Kidney glomerular epithelial cell (primary cell): Measurements from ENCODE around the gene ZNRF1.
"Not testable (repeated sequence)": the region's sequence is repeated elsewhere in the genome, so short reads cannot be mapped to it uniquely, and the experiment has no call there.

ENCODE experiments used
- DNase-seq: peaks from one replicate; lab custom pipeline; 2025; lab: John Stamatoyannopoulos, UW

ZNRF1 gene

GRCh38 chr16:75002474-75002873 is 3.6 kb downstream of the ZNRF1 start:
- no peak for DNase-seq

- no peak for DNase-seq
Measured at GRCh38 chr16:75003931-75004330, 5.1 kb downstream of the ZNRF1 start.

DNA sequence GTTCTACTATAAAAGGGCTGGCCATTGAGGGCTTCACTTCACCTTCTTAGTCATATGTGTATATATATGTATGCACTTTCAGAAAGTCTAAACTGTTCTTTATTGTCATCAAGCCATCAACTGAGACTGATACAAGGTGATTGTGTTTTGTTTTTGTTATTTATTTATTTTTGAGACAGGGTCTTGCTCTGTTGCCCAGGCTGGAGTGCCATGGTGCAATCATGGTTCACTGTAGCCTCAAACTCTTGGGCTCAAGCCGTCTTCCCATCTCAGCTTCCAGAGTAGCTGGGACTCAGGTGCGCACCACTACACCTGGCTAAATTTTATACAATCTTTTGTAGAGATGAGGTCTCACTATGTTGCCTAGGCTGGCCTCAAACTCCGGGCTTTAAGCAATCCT is 5.6 kb downstream of the ZNRF1 start:
- DNase-seq: no peak

DNA sequence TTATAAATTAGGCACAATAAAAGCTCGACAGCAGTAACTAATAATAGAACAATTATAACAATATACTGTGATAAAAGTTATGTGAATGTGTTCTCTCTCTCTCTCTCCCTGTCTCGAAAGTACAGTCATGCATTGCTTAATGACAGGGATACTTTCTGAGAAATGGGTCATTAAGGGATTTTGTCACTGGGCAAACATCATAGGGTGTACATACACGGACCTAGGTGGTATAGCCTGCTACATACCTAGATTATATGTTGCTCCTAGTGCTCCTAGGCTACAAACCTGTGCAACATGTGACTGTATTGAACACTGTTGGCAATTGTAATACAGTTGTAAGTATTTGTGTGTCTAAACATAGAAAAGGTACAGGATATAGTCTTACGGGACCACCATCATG is 6.9 kb downstream of the ZNRF1 start:
- DNase-seq: no peak

GRCh38 chr16:75007443-75007842 is 8.6 kb downstream of the ZNRF1 start:
- no peak for DNase-seq

GRCh38 chr16:75010427-75010826 is 11.6 kb downstream of the ZNRF1 start:
- DNase-seq: no peak

GRCh38 chr16:75011634-75012307 is 12.9 kb downstream of the ZNRF1 start:
- DNase-seq: peak; percentile 70

- DNase-seq: no peak
Measured at GRCh38 chr16:75012380-75013081, 13.7 kb downstream of the ZNRF1 start.

GRCh38 chr16:75013123-75013522 is 14.3 kb downstream of the ZNRF1 start:
- DNase-seq: not testable (repeated sequence)

- no peak for DNase-seq
Measured at GRCh38 chr16:75014318-75014717, 15.5 kb downstream of the ZNRF1 start.

DNA sequence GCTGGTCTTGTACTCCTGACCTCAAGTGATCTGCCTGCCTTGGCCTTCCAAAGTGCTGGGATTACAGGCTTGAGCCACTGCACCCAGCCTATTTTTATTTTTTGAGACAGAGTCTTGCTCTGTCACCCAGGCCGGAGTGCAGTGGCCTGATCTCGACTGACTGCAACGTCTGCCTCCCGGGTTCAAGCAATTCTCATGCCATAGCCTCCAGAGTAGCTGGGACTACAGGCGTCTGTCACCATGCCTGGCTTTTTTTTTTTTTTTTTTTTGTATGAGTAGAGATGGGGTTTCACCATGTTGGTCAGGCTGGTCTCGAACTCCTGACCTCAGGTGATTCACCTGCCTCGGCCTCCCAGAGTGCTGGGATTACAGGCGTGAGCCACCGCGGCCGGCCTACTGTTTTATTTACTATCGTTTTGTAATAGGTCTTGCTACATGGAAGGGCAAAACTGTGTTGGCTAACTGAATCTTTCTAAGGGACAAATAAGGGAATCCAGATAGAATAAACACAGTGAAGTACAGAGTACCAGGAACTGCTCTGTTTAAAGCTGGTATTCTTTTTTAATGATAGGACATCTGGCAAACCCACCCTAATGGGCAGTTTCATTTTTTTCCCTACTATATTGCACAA is 17.7 kb downstream of the ZNRF1 start:
- DNase-seq: not testable (repeated sequence)

DNA sequence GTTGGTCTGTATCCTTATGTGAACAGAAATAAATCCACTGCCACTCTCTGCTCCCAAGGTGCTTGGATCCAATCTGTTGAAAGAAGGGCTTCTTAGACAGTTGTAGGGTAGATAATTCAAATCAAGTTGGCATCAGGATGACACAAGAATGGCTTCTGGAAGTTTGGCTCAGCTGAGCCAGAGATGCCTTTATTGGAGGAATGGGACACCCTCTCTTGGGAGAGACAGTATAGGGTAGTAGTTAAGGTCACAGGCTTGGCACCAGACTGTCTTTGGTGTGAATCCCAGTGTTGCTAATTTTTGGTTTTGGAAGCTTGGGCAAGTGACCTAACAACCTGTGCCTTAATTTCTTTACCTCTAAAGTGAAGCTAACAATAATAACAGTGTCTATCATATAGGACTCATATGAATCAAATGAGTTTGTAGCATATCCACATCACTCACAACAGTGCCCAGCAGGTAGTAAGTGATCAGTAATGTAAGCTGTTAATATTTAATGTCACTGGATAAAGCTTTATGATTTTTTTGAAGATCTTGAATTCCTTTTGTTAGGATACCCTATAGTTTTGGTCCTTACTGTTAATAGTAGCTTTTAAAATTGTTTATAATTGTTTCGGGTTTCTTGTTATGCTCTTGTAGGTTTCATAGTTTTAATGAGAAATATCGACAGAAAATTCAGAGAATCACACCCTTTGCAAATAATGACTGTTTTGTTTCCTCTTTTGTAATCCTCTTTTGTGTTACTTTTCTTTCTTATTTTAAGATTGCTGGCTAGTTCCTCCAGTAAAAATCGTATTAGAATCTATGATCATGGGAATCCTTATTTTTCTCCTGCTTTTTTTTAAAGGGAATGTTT is 19.1 kb downstream of the ZNRF1 start:
- no peak for DNase-seq

- DNase-seq: no peak
Measured at GRCh38 chr16:75019007-75019406, 20.2 kb downstream of the ZNRF1 start.

DNA sequence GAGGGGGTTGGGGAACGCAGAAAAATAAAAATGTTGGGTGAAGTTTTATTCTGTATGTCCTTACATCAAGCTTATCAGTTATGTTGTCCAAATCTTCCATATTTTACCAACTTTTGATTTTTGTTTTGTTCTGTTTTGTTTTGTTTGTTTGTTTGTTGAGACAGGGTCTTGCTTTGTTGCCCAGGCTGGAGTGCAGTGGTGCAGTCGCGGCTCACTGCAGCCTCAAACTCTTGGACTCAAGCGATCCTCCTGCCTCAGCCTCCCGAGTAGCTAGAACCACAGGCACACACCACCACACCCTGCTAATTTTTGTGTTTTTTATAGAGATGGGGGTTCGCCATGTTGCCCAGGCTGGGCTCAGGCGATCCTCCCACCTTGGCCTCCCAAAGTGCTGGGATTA is 20.8 kb downstream of the ZNRF1 start:
- DNase-seq: no peak

- DNase-seq: no peak
Measured at GRCh38 chr16:75021410-75021809, 22.6 kb downstream of the ZNRF1 start.

- DNase-seq: no peak
Measured at GRCh38 chr16:75022567-75022966, 23.7 kb downstream of the ZNRF1 start.

DNA sequence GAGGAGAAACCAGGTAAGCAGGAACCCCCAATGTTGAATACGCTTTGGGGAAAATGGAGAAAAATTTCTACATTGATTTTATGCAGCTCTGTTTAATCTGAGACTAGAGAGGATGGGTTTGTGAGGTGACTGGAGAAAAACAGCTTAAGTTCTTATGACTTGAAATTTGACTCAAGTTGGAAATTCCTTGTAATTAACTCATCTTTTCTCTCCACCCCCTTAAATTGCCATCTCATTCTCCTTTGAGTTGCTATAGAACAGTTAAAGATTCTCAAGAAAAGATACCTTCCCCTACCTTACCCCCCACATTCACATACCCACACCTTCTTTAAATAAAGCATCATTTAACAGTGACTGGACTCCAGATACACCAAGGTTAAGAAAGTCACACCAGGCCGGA is 24.2 kb downstream of the ZNRF1 start:
- no peak for DNase-seq

DNA sequence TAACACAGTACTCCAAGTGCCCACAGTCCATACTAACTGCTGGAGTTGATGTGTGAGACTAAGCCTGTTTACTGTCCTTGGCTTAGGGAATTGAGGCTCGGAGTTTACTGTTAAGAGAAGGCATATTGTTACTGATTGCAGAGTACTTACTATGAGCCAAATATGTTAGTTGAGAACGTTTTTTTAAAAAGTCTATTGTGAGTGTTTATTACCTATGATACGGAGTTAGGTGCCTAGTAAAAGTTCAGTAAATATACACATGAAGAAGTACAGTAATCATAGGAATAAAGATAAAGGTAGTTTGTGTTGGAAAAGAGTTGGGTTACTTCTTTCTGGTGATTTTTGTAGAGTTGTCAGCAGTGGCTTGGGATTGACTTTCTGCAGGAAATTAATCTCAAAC is 25.4 kb downstream of the ZNRF1 start:
- DNase-seq: no peak

DNA sequence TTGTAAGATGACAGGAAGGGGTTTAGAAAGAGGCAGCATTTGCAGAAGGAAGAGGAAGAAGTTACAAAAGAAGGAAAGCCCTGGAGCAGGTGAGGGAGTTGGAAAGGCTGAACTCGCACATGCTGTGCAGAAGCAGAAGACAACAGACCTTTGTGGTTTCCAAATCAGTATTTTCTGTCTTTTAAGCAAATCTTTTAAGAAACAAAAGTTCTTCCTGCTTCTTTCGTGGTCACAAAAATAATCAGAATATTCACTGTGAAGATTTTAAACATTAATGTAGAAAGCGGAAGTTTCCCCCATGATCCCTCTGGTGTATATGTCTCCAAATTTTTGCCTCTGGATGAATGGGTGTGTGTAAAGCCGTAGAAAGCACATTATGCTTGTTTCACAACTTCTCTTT is 25.8 kb downstream of the ZNRF1 start:
- DNase-seq: no peak

DNA sequence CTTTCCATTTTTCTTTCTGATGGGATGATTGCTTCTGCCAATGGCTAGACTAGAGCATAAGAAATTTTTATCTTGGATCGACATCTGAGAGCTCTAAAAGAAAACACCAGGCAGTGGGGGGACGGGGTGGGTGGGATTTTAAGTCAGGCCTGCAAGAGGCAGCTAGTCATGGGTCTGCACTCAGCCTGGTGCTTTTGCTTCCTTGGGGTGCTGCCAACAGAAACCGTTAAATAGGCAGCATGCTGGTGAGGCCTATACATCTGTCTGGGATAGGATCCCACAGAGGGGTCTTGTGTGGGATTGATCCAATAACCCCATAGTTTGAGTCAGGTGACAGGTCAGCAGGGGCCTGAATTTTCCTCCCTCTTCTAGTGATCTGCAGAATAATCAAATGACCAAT is 26.9 kb downstream of the ZNRF1 start:
- no peak for DNase-seq

GRCh38 chr16:75026239-75026891 is 27.5 kb downstream of the ZNRF1 start:
- not testable (repeated sequence) for DNase-seq

DNA sequence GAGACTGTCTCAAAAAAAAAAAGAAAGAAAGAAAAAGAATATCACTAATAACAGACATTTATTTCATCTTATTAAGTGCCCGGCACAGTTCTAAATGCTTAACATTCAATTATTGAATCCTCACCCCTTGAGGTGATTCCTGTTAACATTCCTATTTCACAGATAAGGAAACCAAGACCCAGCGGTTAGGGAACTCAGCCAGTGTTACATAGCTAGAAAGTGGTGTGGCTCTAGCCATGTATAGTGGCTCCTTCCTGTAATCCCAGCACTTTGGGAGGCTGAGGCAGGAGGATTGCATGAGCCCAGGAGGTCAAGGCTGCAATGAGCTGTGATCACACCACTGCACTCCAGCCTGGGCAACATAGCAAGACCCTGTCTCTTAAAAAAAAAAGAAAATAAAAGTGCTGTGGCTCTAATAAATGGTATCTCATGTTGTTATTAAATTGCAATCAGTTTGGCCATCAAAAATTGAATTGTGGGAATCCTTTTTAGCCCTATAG is 28.1 kb downstream of the ZNRF1 start:
- no peak for DNase-seq
